MCF 10A (cell line): Measurements from ENCODE around the gene UNC79. TPM values are rescaled to one million over a fixed set of nuclear protein-coding genes. Genes with fewer than 3 reads are reported as not detected.

Experiments
- BruUV-seq: library from RNA; stranded (reverse); fragments of 400-500 nt; replicated peaks from 2 replicates; lab custom pipeline; 2021; lab: Mats Ljungman, UMichigan
- CTCF ChIA-PET: fragments of 300-600 bp; sonication (Branson Sonifier 250); formaldehyde crosslinking; extraction: SDS; loops from one replicate; lab custom pipeline; 2021; ENCODE audit warnings: antibody characterized with exemption, inconsistent platforms; lab: Yijun Ruan, JAX
- POLR2A ChIA-PET: fragments of 300-600, 350-650 bp; sonication (Branson Sonifier 250); formaldehyde crosslinking; extraction: SDS; loops from one replicate; lab custom pipeline; 2020; ENCODE audit warnings: antibody characterized with exemption, inconsistent platforms; lab: Yijun Ruan, JAX
- DNase-seq: peaks from one replicate; pipeline ENCODE4 v3.0.0-alpha.2; 2018; ENCODE audit not compliant: unreplicated experiment
- H3K27ac Mint-ChIP-seq: one replicate; pipeline ENCODE4 v1.8.0; 2022; ENCODE audit warnings: mild to moderate bottlenecking, low read depth, mixed read lengths; ENCODE audit not compliant: unreplicated experiment
- H3K27me3 Mint-ChIP-seq: one replicate; pipeline ENCODE4 v1.8.0; 2022; ENCODE audit warnings: mixed read lengths; ENCODE audit not compliant: insufficient read depth, unreplicated experiment
- H3K36me3 Mint-ChIP-seq: one replicate; pipeline ENCODE4 v1.8.0; 2022; ENCODE audit warnings: mild to moderate bottlenecking, moderate library complexity, mixed read lengths; ENCODE audit not compliant: insufficient read depth, unreplicated experiment
- H3K4me1 Mint-ChIP-seq: one replicate; pipeline ENCODE4 v1.8.0; 2022; ENCODE audit warnings: mixed read lengths; ENCODE audit not compliant: insufficient read depth, unreplicated experiment
- H3K4me3 Mint-ChIP-seq: one replicate; pipeline ENCODE4 v1.8.0; 2022; ENCODE audit warnings: mild to moderate bottlenecking, moderate library complexity, mixed read lengths; ENCODE audit not compliant: unreplicated experiment
- H3K9me3 Mint-ChIP-seq: one replicate; pipeline ENCODE4 v1.8.0; 2022; ENCODE audit warnings: mixed read lengths; ENCODE audit not compliant: unreplicated experiment
- intact Hi-C: fragments of 100-400 bp; cut with micrococcal nuclease; formaldehyde crosslinking; loops from 2 replicates; pipeline ENCODE4 v1.14.1; 2022
- total RNA-seq: library from RNA; stranded (reverse); gene quantifications from 2 replicates; pipeline ENCODE4 v1.2.3, GENCODE V29; 2022
- TF ChIP-seq, protein P1 (sequence below): fragments of 200-600 bp; IDR thresholded peaks from one replicate; pipeline ENCODE4 v1.8.0; 2022; ENCODE audit warnings: antibody characterized with exemption, mild to moderate bottlenecking; ENCODE audit not compliant: unreplicated experiment

The UNC79 gene
- total RNA-seq, 1 experiment from 2014 or later = 0.05 TPM

GRCh38 chr14:93691042-93691780 is 260.5 kb downstream of the UNC79 start:
- peaks cover 12% of the 10 kb centered on the region for H3K4me1 Mint-ChIP-seq
- BruUV-seq = no TSS peak
- ChIA-PET CTCF (interaction anchor here (0.6 kb wide), 1 partner anchor 226 kb away, joined by 3 read pairs; no protein-coding TSS in a partner anchor), POLR2A (no interaction called here)
- H3K27me3 Mint-ChIP-seq = peaks cover 55% of the 10 kb centered on the region
- TF ChIP-seq, protein P1, sequence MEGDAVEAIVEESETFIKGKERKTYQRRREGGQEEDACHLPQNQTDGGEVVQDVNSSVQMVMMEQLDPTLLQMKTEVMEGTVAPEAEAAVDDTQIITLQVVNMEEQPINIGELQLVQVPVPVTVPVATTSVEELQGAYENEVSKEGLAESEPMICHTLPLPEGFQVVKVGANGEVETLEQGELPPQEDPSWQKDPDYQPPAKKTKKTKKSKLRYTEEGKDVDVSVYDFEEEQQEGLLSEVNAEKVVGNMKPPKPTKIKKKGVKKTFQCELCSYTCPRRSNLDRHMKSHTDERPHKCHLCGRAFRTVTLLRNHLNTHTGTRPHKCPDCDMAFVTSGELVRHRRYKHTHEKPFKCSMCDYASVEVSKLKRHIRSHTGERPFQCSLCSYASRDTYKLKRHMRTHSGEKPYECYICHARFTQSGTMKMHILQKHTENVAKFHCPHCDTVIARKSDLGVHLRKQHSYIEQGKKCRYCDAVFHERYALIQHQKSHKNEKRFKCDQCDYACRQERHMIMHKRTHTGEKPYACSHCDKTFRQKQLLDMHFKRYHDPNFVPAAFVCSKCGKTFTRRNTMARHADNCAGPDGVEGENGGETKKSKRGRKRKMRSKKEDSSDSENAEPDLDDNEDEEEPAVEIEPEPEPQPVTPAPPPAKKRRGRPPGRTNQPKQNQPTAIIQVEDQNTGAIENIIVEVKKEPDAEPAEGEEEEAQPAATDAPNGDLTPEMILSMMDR = no peak
- no peaks in the 10 kb centered on the region for H3K9me3 Mint-ChIP-seq
- intact Hi-C loops = no loop called here
- H3K27ac Mint-ChIP-seq = no peak overlapping the region
- no peaks in the 10 kb centered on the region for H3K36me3 Mint-ChIP-seq
- no peak for DNase-seq
- no peak overlapping the region for H3K4me3 Mint-ChIP-seq

GRCh38 chr14:93693914-93694313 is 263.2 kb downstream of the UNC79 start:
- Mint-ChIP-seq H3K36me3 (no peaks in the 10 kb centered on the region), H3K4me3 (no peak overlapping the region), H3K4me1 (no peaks in the 10 kb centered on the region), H3K27ac (no peak overlapping the region), H3K27me3 (peaks cover 29% of the 10 kb centered on the region), H3K9me3 (peaks cover 7% of the 10 kb centered on the region)
- no TSS peak for BruUV-seq
- POLR2A ChIA-PET = no interaction called here
- intact Hi-C loops = no loop called here
- CTCF ChIA-PET = no interaction called here
- DNase-seq = no peak
- TF ChIP-seq, protein P1 = no peak

DNA sequence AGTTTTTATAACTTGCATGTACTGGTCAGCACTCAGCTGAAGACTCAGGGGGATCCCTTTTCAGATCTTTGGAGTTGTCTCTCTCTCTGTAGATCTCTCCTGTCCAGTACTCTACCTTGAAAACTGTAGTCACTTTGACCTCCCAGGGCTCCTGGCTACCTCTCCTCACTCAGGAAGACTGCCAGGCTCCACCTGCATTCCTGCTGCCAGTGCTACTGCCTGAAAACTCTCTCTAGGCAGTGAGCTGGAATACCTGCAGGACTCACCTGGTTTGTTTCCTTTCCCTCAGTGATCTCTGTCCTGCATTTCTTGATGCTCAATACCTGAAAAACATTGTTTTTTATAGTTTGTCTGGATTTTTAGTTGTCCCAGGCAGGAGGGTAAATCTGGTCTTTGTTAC is 270.2 kb downstream of the UNC79 start:
- Mint-ChIP-seq H3K27me3 (peaks cover 40% of the 10 kb centered on the region), H3K27ac (no peak overlapping the region), H3K4me3 (no peak overlapping the region), H3K36me3 (no peaks in the 10 kb centered on the region), H3K9me3 (peaks cover 16% of the 10 kb centered on the region), H3K4me1 (no peaks in the 10 kb centered on the region)
- BruUV-seq = no TSS peak
- POLR2A ChIA-PET = no interaction called here
- CTCF ChIA-PET = no interaction called here
- intact Hi-C loops = no loop called here
- DNase-seq = no peak
- TF ChIP-seq, protein P1 = no peak

GRCh38 chr14:93701562-93701961 is 270.8 kb downstream of the UNC79 start:
- Mint-ChIP-seq H3K9me3 (peaks cover 16% of the 10 kb centered on the region), H3K27me3 (peaks cover 40% of the 10 kb centered on the region), H3K36me3 (no peaks in the 10 kb centered on the region), H3K27ac (no peak overlapping the region), H3K4me1 (no peaks in the 10 kb centered on the region), H3K4me3 (no peak overlapping the region)
- ChIA-PET POLR2A (no interaction called here), CTCF (no interaction called here)
- TF ChIP-seq, protein P1 = no peak
- DNase-seq = no peak
- no TSS peak for BruUV-seq
- intact Hi-C loops = no loop called here
